ENCODE results near the gene SCYGR3.
"Not testable (repeated sequence)": the region's sequence is repeated elsewhere in the genome, so short reads cannot be mapped to it uniquely, and the experiment has no call there.

The SCYGR3 gene

DNA sequence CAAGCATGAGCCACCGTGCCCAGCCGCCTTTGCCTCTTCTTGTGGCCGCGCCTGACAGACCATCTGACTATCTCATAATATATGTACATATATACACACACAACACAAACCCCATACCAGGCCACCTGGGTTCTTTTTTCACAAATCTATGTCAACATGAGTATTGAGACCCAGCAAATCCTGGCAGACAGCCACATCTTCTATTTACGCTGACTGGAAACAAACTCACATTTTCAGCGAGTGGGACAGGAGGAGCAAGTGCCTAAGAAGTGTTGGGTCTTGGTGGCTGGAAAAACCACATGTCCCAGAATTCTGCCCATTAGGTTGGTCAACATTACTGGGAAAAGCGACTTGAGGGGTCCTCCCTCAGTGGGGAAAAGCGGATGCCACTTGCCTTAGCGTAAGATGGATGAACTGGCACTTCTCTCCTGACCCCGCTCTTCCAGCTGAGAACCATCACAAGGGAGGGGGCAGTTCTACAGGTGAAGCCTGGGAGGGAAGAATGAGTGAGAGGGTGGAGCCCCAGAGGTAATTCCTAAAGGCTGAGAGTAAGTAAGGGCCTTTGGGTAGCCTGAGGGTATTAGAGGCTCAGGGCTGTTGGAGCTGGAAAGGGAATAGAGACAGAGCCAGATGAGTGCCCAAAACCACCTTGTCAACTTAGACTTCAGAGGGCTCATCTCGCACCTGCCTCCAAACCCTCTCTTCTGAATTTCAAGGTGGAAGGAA lies 1.9 kb downstream of the SCYGR3 start:
- peak; percentile 46 for DNase-seq

DNA sequence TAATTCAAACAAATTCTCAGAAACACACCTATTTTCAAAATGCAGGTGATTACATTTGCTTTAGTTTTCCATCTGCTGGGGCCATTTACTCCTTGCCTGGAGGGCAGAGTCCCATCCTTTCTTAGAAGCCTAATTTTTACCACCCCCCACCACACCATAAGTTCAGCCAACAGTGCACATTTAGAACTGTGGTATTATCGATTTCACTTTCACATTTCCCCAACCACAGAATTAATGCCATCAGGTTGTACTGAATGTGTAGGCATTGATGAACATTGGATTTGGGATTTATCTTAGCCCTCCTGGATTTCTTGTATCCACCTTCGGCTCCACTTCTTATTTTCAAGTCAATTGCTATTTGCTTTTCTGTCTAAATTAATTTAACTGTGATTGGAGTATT lies 4.5 kb downstream of the SCYGR3 start:
- no peak for DNase-seq

DNA sequence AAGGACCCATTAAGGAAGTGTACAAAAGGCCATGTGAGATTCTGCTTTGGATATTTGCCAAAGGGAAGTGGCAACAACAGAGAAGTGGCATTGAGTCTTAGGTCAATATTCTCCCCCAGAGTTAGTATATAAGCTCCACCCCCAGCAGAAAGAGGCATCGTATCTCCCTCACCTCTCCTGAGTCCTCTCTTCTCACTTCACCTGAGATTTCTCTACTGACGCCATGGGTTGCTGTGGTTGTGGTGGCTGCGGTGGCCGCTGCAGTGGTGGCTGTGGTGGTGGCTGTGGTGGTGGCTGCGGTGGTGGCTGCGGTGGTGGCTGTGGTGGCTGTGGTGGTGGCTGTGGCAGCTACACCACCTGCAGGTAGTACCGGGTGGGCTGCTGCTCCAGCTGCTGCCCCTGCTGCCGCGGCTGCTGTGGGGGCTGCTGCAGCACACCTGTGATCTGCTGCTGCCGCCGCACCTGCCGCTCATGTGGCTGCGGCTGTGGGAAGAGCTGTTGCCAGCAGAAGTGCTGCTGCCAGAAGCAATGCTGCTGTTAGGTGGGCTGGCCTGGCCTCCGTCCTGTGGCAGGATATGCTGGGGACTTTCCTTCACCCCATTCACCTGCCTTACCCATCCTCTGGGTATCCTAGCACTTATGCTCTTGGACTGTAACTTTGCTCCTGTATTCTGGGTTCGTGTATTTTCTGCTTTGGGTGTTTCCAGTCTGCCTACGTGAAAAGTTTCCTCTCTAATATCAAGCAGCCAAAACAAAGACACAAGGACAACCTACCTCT lies 5.9 kb downstream of the SCYGR3 start:
- DNase-seq: peak; percentile 79

DNA sequence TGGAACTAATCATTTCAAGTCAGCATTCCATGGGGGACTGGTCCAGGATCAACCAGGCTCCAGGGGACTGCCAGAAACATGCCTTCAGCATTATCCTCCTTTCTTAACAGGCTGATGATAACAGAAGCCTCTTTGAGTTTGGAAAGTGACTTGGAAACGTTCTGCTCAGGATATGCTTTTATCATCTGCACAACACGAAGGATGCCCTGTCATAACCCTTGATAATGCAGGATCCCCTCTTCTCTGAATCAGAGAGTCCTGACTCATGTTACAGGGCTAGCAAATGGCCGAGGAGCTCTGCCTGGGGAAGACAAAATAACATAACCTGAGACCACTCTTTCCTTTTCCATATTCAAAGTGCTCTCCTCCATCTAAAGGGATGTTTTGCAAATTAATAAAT lies 6.7 kb downstream of the SCYGR3 start:
- DNase-seq: peak; percentile 29

DNA sequence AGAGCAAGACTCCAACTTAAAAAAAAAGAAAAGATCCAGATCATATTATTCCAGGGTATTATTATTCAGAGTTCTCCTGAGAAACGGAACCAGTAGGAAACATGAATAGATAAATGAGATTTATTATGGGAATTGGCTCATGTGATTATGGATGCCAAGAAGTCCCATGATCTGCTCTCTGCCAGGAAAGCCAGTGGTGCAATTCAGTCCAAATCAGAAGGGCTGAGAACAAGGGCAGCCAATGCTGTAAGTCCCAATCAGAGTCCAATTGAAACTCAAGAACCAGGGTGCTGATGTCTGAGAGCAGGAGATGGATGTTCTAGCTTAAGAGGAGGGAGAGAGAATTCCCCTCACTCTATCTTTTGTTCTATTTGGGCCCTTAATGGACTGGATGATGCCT lies 8.2 kb downstream of the SCYGR3 start:
- no peak for DNase-seq

DNA sequence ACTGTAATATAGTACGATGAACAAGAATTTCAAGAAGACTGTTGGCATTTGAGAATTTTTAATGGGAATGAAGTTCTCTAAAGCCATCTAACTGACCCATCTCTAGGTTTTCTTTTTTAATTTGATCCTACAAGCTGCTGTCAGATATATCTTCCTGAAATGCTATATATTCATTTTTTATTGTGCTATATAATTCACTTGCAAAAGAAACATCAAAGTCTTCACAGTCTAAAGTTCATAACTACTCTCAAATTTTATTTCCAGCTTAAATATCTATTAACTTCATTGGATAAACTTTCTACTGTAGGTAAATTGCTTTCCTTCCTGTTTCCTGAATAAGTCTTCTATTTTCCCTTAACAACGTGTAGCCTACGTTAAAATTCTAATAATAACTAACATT lies 12.3 kb downstream of the SCYGR3 start:
- DNase-seq: no peak

DNA sequence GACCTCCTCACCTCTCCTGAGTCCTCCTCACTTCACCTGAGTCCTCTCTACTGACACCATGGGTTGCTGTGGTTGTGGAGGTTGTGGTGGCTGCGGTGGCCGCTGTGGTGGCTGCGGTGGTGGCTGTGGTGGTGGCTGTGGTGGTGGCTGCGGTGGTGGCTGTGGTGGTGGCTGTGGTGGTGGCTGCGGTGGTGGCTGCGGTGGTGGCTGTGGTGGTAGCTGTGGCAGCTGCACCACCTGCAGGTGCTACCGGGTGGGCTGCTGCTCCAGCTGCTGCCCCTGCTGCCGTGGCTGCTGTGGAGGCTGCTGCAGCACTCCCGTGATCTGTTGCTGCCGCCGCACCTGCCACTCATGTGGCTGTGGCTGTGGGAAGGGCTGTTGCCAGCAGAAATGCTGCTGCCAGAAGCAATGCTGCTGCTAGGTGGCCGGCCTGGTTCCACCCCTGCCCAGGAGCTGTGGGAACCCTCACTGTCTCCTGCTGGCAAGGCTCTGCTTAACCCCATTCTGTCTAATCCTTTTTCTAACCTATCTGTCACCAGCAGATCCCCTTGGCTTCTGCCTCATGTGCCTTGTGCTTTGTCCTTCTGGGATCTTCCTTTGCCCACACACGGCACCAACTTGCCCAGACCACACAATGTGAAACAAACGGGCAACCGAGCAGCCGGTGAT lies 15.7 kb downstream of the SCYGR3 start, which contains the start of gene SCYGR2:
Gene SCYGR2 (plus strand): TSS at position 59 of the 669 bp plus-strand sequence. CDS start 0 bp downstream, at position 59.
- not testable (repeated sequence) for DNase-seq

DNA sequence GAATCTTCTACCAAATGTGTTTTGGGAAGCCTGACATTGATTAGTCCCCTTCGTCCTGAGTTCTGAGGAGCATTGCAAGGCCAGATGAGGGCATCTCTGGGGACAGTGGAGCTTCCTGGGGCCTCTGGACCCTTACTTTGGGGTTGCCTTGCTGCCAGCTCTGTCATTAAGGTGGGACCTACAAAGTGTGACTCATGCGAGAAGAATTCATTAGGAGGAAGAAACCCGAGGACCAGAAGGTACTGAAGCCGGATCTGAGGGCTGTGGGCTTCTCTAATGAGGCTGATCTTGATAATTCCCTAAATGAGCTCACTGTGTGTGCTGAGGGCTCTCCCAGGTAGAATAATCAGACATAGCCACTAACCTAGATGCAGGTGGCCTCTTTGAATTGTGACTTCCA lies 16.6 kb downstream of the SCYGR3 start:
- DNase-seq: no peak

DNA sequence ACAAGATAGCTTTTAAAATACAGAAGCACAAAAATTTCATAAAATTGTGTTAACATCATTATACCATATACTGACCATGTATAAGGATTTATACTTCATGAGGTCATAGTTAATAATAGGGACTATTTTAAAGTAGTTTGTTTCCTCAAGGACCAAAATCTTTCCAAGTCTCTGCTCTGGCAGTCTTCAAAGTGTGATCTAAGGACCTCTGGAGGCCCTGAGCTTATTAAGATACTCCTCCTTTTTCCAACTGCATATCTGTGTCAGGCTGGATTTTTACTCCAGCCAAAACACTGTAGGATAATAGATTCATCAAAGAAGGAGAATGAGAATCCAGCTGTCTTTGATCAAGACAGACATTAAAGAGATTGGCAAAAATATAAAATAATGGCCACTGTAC lies 17.6 kb downstream of the SCYGR3 start:
- DNase-seq: no peak

DNA sequence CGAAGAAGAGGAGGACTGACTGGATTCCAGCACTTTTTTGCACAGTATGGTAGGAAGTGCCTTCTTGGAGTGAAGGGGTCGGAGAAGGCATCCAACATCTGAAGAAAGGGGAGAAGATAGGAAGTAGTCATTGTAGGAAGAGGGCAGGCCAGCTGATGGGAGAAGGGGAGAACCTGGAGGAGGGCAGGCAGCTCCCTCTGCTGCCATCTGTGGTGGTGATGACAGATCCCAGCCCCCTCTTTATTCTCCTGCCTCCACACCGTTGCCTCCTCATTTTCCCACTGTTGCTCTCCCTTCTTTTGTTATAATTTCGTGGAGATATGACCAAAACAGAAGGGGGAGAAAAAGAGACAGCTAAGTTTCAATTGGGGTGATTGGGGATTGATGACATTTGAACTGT lies 18.8 kb downstream of the SCYGR3 start:
- no peak for DNase-seq

DNA sequence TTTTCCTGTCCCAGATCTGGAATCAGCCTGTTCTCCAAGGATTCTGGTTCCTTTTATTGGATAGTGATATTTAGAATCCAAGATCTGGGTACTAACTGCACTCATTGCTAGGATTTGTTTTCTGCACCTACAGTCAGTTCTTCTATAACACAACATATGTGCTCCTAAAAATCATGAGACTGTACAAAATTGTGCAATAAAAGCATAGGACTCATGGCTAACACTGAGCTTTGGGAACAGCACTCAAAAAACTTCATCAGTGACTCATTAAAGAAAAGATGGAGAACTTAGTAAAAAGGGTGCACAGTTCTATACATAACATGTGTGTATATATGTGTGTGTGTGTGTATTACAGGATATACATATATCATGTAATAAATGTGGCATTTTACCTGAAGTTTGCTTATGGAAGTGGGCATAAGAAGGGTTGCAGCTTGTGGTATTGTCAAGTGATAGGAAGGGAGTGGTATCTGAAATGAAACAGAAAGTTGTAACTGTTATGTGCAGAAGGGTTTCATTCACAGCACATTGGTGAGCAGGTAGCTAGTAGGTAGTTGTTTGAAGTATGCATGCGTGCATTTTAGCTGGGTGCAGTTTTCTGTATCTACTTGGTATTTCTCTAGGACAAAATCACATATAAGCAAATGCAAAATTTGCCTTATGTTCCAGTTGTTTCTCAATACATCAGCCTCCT lies 21.8 kb downstream of the SCYGR3 start:
- DNase-seq: no peak

DNA sequence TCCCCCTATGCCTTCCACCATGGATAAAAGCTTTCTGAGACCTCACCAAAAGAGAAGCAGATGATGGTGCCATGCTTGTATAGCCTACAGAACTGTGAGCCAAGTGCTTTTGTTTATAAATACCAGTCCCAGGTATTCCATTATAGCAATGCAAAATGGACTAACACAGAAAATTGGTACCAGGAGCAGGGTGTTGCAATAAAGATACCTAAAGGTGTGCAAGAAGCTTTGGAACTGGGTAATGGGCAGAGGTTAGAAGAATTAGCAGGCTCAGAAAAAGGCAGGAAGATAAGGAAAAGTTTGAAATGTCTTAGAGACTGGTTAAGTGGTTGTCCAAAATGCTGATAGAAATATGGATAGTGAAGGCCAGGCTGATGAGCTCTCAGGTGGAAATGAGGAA lies 32.3 kb downstream of the SCYGR3 start:
- DNase-seq: no peak

DNA sequence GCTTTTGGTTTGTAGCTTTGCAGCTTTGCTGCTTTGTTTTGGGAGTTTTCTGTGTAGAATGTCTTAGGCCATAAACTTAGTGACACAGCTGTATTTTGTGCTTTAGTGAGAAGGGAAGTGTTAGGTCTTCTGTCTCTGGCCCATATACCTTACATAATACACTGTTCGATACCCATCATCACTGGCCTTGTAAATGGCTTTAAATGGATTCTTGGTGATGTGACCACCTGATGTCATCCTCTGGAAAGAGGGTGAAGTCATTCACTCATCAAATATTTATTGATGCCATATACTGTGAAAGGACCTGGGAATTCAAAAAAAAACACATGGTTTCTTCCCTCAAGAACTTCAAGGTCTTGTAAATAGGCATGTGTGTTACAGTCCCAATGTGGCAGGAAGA lies 34.8 kb downstream of the SCYGR3 start:
- DNase-seq: no peak

DNA sequence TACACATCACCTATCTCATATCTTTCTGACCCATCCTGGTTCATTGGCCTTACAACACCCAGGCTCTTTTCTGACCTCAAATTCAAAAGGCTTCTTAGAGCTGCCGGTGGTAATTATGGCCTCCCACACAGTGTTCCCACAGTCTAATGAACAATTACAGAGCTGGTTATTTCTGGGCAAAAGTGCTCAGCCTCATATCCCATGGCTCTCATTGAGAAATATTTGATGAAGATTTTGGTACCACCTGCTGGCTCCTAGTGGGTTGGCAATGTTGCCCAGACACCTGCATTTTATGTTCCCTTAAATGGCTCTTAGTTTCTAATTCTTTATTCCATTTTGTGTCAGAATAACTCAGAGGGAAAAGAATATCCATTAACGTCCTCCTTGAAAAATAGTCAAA lies 36.0 kb downstream of the SCYGR3 start:
- DNase-seq: no peak

DNA sequence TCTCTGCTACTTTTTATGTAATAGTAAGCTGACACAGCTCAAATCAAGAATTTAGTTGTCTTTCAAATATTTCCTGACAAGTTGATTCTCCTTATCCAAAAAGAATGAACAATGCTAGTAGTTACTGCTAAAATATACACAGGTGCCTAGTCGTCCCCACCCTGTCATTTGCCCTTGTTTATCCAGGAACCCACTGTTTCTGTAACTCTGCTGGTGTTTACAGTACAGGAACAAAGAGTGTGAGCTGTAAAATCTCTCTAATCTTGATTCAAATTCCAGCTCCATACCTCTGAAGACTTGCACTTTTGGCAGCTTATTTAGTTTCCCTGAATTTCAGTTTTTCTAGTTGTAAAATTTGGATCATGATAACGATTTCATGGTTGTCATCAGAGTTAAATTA lies 37.1 kb downstream of the SCYGR3 start:
- DNase-seq: no peak

DNA sequence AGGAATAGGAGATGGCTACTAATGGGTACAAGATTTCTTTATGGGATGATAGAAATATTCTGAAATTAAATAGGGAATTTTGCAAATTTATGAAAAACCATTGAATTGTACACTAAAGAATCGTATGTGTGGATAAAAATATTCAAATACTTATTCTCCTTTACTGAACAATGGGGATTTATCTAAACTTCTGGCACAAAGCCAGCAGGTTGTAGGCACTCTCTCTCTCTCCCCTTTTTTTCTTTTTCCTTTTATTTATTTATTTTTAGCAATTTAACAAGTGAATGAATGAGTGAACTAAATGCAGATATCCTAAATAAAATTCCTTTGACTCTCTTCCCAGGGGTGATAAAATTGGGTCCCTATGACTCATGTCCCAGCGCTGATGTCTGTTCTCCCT lies 37.8 kb downstream of the SCYGR3 start:
- no peak for DNase-seq

DNA sequence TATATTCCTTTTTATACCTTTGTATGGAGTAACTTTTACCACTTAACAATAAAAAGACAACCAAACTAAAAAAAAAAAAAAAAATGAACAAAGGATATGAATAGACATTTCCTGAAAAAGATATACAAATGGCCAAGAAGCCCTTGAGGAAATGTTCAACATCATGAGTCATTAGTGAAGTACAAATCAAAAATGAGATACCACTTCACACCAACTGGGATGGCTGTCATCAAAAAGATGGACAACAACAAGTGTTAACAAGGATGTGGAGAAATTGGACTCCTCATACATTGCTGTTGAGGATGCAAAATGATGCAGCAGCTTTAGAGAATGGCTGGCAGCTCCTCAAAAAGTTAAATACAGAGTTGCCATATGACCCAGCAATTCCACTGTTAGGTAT lies 38.5 kb downstream of the SCYGR3 start:
- no peak for DNase-seq

DNA sequence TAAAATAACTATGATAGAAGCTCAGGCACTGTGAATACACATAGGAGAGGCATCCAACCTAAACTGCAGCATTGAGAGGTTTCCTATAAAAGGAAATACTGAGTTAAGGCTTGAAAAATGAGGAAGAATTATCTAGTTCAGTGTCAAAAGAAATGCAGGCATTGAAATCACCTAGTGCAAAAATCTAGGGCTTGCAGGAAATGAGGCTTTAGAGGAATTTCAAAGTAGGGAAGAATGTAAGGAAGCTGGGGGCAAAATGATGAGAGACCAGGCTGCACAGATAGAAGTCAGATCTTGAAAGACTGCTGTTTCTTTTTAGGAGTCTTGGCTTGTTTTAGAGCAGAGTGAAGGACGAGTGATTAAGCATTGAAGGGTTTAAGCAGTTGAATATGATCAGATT lies 44.0 kb downstream of the SCYGR3 start:
- DNase-seq: no peak

DNA sequence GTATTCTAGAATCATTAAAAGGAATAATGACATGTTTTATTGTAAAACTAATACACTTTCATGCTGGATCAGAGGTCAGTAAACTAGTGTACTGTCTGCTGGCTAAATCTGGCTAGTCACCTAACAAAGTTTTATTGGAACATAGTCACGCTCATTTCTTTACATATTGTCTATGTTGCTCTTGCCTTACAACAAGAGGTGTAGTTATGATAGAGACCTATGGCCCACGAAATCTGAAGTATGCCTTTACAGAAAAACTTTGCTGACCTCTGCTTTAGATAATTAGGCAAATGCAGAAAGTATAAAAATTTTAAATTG lies 45.8 kb downstream of the SCYGR3 start:
- DNase-seq: no peak

DNA sequence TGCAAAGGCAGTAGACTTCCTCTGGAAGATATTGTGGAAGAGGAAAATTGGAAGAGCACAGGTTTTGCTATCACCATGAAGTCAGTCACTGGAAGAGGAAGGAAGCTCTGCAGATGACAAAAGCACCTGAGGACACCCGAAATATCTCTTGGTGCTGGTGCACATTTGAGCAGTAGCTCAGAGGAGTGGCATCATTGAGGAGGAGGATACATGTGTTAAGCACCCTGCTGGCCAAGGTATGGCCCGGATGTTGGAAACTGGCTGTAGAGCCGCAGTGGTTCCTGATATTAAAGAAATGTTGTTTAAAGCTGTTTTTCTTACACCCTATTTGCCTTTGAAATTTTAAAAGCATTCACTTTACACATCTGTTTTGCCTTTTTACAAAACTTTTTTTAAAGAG lies 48.6 kb downstream of the SCYGR3 start:
- DNase-seq: no peak

DNA sequence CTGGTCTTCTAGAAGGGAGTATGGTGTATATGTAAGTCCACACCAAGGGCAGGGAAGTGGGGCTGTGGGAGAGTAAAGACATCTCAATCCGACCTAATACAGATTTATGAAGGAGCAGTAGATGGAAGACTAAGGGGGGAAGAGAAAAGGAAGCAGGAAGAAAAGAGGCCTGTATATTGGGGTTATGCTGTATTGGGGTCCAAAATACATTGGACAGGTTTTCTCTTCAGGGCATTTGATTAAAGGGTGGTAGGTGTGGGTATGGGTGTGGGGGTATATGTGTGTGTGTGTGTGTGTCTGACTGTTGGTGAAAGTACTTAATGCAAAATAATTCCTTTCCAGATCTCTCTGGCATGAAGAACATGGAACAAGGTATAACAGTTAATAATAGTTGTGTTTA lies 49.6 kb downstream of the SCYGR3 start:
- no peak for DNase-seq

Measured in NCI-H2029 treated with DMSO at 0.1 percent for 48 hours (cell line).